ENCODE measurements around the gene RUBCNL.

DNA sequence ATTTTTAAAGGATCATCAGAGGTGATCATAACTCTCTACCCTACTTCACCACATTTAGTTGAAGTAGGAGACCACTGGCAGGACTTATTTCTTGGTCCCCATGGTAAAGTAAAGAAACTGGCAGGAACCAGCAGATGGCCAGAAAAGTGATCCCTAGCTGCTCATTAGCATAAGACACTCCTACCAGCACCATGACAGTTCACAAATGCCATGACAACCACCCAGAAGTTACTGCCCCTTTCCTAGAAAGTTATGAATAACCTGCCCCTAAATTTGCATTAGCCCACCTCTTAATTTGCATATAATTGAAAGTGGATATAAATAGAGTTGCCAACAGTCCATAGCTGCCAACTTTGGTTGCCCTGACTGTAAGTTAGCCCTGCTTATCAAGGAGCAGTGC lies 18.4 kb upstream of the RUBCNL start:
- TF ChIP-seq EZH2 (IDR thresholded peaks at IDR 0.05) (no peak), FOXP2 (optimal IDR thresholded peaks at IDR 0.05; ENCODE audit: control extremely low read depth, extremely low read length, insufficient read depth) (no peak), POLR2AphosphoS5 (IDR thresholded peaks at IDR 0.05; ENCODE audit: borderline replicate concordance, low read depth, low read length) (no peak)
